Measurements from ENCODE around the gene CWF19L2. TPM values are rescaled to one million over a fixed set of nuclear protein-coding genes. Genes with fewer than 3 reads are reported as not detected.

Gene CWF19L2
- total RNA-seq, 2 donors from 2014 or later = 8.7 to 9.0 TPM

DNA sequence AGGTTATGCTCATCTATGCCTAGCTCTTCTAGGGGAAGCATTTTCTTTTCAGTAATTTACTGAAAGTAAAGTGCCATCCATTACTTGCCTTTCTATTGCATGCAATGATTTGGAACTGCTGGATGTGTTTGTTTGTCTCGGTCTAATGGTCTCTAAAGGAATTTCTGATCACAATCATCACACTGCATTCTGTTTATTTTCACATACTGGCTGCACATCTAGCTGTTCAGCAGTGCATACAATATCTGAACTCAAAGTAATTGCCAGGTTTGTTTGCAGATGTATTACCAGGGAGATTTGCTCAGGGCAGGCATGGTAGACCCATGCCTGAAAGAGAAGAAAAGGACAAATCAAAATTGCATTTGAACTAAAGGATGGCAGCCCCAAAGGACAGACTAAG, 36.4 kb upstream of the CWF19L2 start:
- no peak for DNase-seq
- intact Hi-C loops (cut with DNase I) = no loop called here
- no peaks in the 10 kb centered on the region for H3K27me3 ChIP-seq
- TF ChIP-seq, protein P1, sequence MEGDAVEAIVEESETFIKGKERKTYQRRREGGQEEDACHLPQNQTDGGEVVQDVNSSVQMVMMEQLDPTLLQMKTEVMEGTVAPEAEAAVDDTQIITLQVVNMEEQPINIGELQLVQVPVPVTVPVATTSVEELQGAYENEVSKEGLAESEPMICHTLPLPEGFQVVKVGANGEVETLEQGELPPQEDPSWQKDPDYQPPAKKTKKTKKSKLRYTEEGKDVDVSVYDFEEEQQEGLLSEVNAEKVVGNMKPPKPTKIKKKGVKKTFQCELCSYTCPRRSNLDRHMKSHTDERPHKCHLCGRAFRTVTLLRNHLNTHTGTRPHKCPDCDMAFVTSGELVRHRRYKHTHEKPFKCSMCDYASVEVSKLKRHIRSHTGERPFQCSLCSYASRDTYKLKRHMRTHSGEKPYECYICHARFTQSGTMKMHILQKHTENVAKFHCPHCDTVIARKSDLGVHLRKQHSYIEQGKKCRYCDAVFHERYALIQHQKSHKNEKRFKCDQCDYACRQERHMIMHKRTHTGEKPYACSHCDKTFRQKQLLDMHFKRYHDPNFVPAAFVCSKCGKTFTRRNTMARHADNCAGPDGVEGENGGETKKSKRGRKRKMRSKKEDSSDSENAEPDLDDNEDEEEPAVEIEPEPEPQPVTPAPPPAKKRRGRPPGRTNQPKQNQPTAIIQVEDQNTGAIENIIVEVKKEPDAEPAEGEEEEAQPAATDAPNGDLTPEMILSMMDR (IDR thresholded peaks at IDR 0.05) = no peak
- no peak overlapping the region for H3K4me3 ChIP-seq
- H3K4me1 ChIP-seq = no peaks in the 10 kb centered on the region
- H3K9me3 ChIP-seq = no peaks in the 10 kb centered on the region
- H3K27ac ChIP-seq = no peak overlapping the region
- no peak overlapping the region for H3K9ac ChIP-seq (ENCODE audit: low read depth in 2 of 2, low read length in 2 of 2)
- no peaks in the 10 kb centered on the region for H3K36me3 ChIP-seq

DNA sequence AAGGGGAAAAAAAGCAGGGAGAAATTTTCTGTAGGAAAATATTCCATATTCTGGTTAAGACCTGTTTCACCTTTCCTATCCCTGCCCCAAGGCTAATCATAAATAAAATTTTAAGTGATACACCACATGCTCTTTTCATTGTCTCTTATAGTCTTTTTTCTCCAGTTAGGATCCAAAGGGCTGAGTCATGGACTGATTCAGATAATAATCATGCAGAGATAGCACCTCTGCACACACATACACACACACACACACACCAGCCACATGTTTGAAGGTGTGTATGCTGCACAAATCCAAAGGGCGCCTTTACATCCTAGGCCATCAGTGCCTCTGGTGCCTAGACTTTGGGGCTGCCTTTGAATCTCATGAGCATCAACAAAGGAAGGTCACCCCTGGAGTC, 35.5 kb upstream of the CWF19L2 start:
- Histone ChIP-seq H3K4me3 (no peak overlapping the region), H3K27me3 (no peaks in the 10 kb centered on the region), H3K9ac (ENCODE audit: low read depth in 2 of 2, low read length in 2 of 2) (no peak overlapping the region), H3K36me3 (no peaks in the 10 kb centered on the region), H3K4me1 (no peaks in the 10 kb centered on the region), H3K9me3 (no peaks in the 10 kb centered on the region), H3K27ac (no peak overlapping the region)
- TF ChIP-seq, protein P1 (IDR thresholded peaks at IDR 0.05) = no peak
- intact Hi-C loops (cut with DNase I) = no loop called here
- DNase-seq = no peak

- H3K27me3 ChIP-seq = no peaks in the 10 kb centered on the region
- intact Hi-C loops (cut with DNase I) = no loop called here
- no peak for DNase-seq
- no peaks in the 10 kb centered on the region for H3K4me1 ChIP-seq
- TF ChIP-seq, protein P1 (IDR thresholded peaks at IDR 0.05) = no peak
- H3K36me3 ChIP-seq = no peaks in the 10 kb centered on the region
- H3K9ac ChIP-seq (ENCODE audit: low read depth in 2 of 2, low read length in 2 of 2) = no peak overlapping the region
- H3K9me3 ChIP-seq = no peaks in the 10 kb centered on the region
- no peak overlapping the region for H3K27ac ChIP-seq
- no peak overlapping the region for H3K4me3 ChIP-seq
Observed at GRCh38 chr11:107490836-107491235, 33.2 kb upstream of the CWF19L2 start.

- H3K36me3 ChIP-seq = no peaks in the 10 kb centered on the region
- no peak for DNase-seq
- no peak overlapping the region for H3K9ac ChIP-seq (ENCODE audit: low read depth in 2 of 2, low read length in 2 of 2)
- H3K27ac ChIP-seq = no peak overlapping the region
- intact Hi-C loops (cut with DNase I) = no loop called here
- H3K27me3 ChIP-seq = no peaks in the 10 kb centered on the region
- no peaks in the 10 kb centered on the region for H3K9me3 ChIP-seq
- H3K4me3 ChIP-seq = no peak overlapping the region
- H3K4me1 ChIP-seq = no peaks in the 10 kb centered on the region
- TF ChIP-seq, protein P1 (IDR thresholded peaks at IDR 0.05) = no peak
Observed at GRCh38 chr11:107482234-107482633, 24.6 kb upstream of the CWF19L2 start.

DNA sequence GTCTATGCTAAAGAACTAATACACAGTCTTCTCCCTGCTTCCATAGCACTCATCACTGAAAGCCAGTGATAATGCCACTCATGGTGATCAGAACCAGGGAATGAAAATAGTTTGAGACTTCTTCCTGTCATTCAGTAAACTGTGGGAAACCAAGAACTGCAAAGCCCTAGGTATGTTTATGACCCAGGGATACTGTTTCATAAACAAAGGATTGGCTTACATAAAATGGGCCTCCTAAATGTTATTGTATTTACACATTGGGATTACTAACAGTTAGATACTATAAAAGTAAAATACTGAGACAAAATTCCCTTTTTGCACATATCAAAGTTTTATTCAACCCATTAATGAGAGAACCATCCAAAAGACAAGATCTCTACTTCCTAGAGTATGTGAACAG, 21.3 kb upstream of the CWF19L2 start:
- intact Hi-C loops (cut with DNase I) = no loop called here
- H3K36me3 ChIP-seq = no peaks in the 10 kb centered on the region
- H3K9ac ChIP-seq (ENCODE audit: low read depth in 2 of 2, low read length in 2 of 2) = no peak overlapping the region
- H3K4me1 ChIP-seq = no peaks in the 10 kb centered on the region
- no peak for DNase-seq
- TF ChIP-seq, protein P1 (IDR thresholded peaks at IDR 0.05) = no peak
- H3K4me3 ChIP-seq = no peak overlapping the region
- H3K9me3 ChIP-seq = no peaks in the 10 kb centered on the region
- H3K27ac ChIP-seq = no peak overlapping the region
- H3K27me3 ChIP-seq = no peaks in the 10 kb centered on the region

DNA sequence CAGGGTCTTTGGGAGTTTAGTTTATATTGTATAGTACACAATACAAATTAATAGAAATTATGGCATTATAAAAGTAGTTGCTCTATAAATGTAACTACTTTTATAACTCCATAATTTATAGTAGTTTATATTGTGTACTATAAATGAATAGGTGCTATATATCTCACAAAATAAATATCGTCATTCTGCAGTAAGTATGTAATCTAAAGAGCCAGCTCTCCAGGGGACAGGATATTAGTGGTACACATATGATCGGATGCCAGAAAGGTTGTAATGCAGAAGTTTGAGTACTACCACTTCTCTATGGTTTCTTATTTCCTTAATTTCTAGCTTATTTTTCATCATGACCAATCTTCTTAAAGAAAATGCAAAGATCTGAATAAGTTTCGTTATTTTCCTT, 20.2 kb upstream of the CWF19L2 start:
- intact Hi-C loops (cut with DNase I) = no loop called here
- TF ChIP-seq, protein P1 (IDR thresholded peaks at IDR 0.05) = no peak

More for the DNA sequence above, 20.2 kb upstream of the CWF19L2 start:
- no peaks in the 10 kb centered on the region for H3K36me3 ChIP-seq
- no peaks in the 10 kb centered on the region for H3K9me3 ChIP-seq
- no peak for DNase-seq
- no peaks in the 10 kb centered on the region for H3K4me1 ChIP-seq
- H3K27me3 ChIP-seq = no peaks in the 10 kb centered on the region
- H3K9ac ChIP-seq (ENCODE audit: low read depth in 2 of 2, low read length in 2 of 2) = no peak overlapping the region
- no peak overlapping the region for H3K27ac ChIP-seq
- no peak overlapping the region for H3K4me3 ChIP-seq

Data from colonic mucosa (tissue), 4 donors.